Right forelimb (tissue), 1 donor: ENCODE measurements around the gene ZNF84.

Experiments used
- DNase-seq: peaks from one replicate; pipeline ENCODE4 v3.0.0-alpha.2; 2018

ZNF84 gene

GRCh38 chr12:133037207-133038005, at the start of gene ZNF84:
ZNF84 (plus strand) TSS chr12:133037509; CDS start chr12:133041468, 3,959 bp downstream.
- DNase-seq, result peak; percentile 96

DNA sequence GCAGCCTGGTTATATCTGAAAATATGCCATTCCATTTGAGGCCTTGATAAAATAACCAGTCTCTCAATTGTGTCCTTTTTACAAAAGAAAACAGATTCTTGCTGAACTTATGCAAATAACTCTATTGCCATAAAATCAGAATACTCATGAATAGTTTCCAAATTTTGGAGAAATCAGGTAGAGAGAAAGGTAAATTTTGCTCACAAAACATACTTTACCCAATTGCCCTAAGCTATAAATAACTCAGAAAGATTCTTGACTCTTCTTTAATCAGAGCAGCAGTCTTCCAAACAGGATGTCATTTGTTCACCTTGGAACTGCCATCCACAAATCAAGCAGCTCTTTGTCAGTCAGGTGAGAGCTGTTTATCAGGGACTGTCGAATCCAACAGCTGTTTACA, 38.6 kb upstream of the ZNF84 start:
- DNase-seq, result no peak

DNA sequence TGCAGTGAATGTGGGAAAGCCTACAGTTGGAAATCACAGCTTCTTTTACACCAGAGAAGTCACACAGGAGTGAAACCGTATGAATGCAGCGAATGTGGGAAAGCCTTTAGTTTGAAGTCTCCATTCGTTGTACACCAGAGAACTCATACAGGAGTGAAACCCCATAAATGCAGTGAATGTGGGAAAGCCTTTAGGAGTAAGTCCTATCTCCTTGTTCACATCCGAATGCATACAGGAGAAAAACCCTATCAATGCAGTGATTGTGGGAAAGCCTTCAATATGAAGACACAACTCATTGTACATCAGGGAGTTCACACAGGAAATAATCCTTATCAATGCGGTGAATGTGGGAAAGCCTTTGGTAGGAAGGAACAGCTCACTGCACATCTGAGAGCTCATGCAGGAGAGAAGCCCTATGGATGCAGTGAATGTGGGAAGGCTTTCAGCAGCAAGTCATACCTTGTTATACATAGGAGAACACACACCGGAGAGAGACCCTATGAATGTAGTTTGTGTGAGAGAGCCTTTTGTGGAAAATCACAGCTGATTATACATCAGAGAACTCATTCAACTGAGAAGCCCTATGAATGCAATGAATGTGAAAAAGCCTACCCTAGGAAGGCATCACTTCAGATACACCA, 26.5 kb upstream of the ZNF84 start:
- no peak for DNase-seq

GRCh38 chr12:133023566-133023965, 13.7 kb upstream of the ZNF84 start:
- DNase-seq, result no peak

- DNase-seq, result no peak
Observed at GRCh38 chr12:133026996-133027395, 10.3 kb upstream of the ZNF84 start.

DNA sequence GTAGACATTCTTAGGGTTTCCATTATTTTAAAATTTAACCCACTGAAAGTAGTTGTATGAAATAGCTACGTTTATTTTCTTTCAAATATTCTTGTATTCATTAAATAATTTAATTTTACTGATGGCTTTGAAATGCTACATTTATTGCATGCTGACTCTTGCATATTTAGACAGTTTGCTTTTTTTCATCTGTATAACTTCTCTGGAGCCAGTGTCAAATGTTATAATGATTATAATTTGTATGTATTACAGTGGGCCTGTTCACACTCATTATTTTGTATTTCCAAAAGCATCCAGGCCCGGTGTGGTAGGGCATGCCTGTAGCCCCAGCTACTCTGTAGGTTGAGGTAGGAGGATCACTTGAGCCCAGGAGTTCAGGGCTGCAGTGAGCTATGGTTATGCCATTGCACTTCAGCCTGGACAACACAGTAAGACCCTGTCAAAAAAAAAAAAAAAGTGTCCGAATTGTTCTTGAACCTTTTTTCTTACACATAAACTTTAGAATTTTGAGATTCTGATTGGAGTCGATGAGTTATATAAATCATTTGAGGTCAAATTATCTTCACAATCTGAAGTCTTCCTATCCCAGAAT, 905 bp downstream of the ZNF84 start:
- DNase-seq, result no peak

GRCh38 chr12:133046698-133047097, 9.4 kb downstream of the ZNF84 start:
- no peak for DNase-seq

DNA sequence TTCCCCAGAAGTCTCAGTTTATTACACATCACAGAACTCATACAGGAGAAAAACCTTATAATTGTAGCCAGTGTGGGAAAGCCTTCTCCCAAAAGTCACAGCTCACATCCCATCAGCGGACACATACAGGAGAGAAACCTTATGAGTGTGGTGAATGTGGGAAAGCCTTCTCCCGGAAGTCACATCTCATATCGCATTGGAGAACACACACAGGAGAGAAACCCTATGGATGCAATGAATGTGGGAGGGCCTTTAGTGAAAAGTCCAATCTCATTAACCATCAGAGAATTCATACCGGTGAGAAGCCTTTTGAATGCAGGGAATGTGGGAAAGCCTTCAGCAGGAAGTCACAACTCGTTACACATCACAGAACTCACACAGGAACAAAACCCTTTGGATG, 20.1 kb downstream of the ZNF84 start:
- no peak for DNase-seq

DNA sequence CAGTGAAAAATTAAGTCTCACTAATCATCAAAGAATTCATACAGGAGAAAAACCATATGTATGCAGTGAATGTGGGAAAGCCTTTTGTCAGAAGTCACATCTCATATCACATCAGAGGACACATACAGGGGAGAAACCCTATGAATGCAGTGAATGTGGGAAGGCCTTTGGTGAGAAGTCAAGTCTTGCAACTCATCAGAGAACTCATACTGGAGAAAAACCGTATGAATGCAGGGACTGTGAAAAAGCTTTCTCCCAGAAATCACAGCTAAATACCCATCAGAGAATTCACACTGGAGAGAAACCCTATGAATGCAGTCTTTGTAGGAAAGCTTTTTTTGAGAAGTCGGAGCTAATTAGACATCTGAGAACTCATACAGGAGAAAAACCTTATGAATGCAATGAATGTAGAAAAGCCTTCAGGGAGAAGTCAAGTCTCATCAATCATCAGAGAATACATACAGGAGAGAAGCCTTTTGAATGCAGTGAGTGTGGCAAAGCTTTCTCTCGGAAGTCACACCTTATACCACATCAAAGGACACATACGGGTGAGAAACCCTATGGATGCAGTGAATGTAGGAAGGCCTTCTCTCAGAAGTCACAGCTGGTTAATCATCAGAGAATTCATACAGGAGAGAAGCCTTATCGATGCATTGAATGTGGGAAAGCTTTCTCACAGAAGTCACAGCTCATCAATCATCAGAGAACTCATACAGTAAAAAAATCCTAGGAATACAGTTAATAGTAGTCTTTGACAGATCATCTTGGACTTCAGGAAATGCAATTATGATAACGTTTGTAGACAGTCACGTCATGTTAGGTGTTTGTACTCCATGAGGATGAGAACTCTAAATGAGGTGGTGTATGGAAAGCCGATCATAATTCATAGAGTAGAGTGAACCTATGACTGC, 21.1 kb downstream of the ZNF84 start:
- DNase-seq, result no peak

- DNase-seq, result no peak
Observed at GRCh38 chr12:133061954-133062353, 24.6 kb downstream of the ZNF84 start.

GRCh38 chr12:133063556-133063955, 26.2 kb downstream of the ZNF84 start:
- no peak for DNase-seq

GRCh38 chr12:133073836-133074235, 36.5 kb downstream of the ZNF84 start:
- no peak for DNase-seq

- no peak for DNase-seq
Observed at GRCh38 chr12:133080026-133080367, 42.7 kb downstream of the ZNF84 start.

DNA sequence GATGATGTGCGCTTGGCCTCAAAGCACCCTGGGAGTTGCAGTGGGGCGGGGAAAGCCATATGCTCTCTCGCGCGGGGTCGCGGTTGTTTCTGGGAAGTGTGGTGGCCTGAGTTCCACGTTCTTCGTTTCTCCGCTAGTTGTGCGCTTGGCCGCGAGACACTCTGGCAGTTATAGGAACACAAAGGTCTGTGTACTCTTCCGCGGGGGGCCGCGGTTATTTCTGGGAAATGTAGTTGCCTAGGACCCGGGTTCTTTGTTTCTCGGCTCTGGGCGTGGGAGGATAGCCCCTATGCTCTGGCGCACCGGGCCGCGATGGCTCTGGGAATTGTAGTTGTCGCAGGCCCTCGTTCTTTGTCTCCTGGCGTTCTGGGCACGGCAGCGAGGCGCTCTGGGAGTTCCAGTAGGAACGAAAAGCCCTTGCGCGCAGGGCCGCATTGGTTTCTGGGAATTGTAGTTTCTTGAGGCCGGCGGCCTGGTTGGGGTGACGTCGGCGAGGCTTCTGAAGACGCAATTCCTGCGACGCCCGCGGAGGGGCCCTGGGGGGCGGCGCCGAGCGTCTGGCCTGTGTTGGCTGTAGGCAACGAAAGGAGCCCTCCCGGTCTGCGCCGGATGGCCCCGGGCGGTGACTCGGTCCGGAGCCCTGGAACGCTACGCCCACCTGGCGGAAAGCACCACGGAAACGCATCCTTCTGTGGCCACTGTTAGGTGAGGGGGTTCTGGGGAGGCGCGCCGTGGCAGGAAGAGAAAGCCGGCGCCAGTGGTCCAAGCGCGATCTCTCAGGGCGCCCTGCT, 43.3 kb downstream of the ZNF84 start, which contains the start of gene ZNF140:
Gene ZNF140 (plus strand): TSS at position 556 of the 791 bp plus-strand sequence. CDS start 398 bp downstream, outside the sequence.
- peak; percentile 96 for DNase-seq

DNA sequence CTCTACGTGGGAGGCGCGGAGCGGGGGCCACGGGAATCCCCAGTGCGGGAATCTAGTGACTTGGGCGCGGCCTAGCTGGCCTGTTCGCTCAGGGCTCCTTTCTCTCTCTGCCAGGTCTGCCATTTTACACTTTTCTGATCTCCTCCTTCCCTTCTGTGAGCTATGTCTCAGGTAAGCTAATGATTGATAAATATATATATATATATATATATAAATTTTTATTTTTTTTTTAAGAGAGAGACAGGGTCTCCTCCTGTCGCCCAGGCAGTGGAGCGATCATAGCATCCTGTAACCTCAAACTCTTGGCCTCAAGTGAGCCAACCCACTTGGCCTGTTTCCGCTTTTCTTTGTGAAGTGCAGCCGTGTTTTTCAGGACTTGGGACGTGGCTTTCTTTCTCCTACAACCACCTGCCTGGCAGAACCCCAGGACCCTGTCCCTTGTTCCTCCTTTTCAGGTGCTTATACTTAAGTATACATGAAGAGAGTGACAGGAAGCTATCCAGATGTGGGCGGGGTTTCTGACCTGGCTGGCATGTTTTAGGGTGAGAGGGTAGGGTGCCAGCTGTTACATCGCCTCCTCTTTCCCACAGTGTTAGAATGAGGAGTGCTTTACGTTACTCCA, 44.0 kb downstream of the ZNF84 start:
- DNase-seq, result no peak

DNA sequence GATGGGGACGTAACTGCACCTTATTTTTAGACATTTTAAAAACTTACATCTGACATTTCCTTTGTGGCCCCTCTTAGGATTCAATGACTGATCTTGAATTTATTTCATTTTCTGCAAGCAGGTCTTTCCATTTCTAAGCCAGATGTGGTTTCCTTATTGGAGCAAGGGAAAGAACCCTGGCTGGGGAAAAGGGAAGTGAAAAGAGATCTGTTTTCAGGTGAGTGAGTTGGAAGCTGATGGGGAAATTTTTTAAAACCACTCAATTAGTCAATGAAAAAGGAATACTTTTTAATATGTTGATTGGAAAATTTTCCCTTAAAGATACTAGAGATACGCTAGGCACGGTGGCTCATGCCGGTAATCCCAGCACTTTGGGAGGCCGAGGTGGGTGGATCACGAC, 46.0 kb downstream of the ZNF84 start:
- DNase-seq, result no peak

DNA sequence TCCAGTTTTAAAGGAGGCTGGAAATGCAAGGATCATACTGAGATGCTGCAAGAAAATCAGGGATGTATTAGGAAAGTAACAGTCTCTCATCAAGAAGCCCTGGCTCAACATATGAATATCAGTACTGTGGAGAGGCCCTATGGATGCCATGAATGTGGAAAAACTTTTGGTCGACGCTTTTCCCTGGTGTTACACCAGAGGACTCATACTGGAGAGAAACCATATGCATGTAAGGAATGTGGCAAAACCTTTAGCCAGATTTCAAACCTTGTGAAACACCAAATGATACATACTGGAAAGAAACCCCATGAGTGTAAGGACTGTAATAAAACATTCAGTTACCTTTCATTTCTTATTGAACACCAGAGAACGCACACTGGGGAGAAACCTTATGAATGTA, 68.3 kb downstream of the ZNF84 start:
- no peak for DNase-seq

DNA sequence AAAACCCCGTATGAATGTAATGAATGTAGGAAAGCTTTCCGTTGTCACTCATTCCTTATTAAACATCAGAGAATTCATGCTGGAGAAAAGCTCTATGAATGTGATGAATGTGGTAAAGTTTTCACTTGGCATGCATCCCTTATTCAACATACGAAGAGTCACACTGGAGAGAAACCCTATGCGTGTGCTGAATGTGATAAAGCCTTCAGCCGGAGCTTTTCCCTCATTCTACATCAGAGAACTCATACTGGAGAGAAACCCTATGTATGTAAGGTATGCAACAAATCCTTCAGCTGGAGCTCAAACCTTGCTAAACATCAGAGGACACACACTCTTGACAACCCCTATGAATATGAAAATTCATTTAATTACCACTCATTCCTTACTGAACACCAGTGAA, 68.9 kb downstream of the ZNF84 start:
- no peak for DNase-seq

DNA sequence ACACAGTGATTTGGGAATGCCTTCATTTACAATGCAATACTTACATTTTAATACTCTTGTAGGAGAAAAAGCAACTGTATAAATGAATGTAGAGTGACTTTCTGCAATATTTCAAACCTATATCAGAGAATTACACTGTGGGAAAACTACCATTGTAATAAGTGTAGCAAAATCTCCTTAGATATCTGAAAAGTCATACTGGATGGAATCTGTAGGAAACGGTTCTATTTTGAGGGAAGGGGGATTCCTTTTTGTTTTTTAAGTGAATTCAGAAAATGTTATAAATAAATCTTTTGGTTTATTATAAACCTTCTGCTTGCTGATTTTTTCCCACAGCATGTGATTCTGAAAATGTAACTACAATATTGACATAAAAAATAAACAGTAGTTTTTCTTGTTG, 69.8 kb downstream of the ZNF84 start:
- no peak for DNase-seq

- no peak for DNase-seq
Observed at GRCh38 chr12:133108150-133108549, 70.8 kb downstream of the ZNF84 start.
